ENCODE data around the gene SPON1.
A peak's percentile ranks its signal among the peaks of the same experiment; 100 is the strongest.
"Not testable (repeated sequence)": the region's sequence is repeated elsewhere in the genome, so short reads cannot be mapped to it uniquely, and the experiment has no call there.

SPON1 gene

GRCh38 chr11:14148653-14149273 lies 186.2 kb downstream of the SPON1 start:
- TF ChIP-seq JUND (IDR thresholded peaks at IDR 0.05; ENCODE audit: low read depth) = no peak
- in situ Hi-C loops (cut with HindIII; ENCODE audit: low pct_unique_long_range_greater_than_20kb, low sequenced_read_pairs) = no loop called here
- DNase-seq (ENCODE audit: low read depth in 1 of 2, low spot score in 1 of 2) = peak; percentile 7 to 66

- DNase-seq (ENCODE audit: low read depth in 1 of 2, low spot score in 1 of 2) = no peak
- no peak for TF ChIP-seq JUND (IDR thresholded peaks at IDR 0.05; ENCODE audit: low read depth)
- in situ Hi-C loops (cut with HindIII; ENCODE audit: low pct_unique_long_range_greater_than_20kb, low sequenced_read_pairs) = no loop called here
Observed at GRCh38 chr11:14149683-14150082, 187.2 kb downstream of the SPON1 start.

- no peak for DNase-seq (ENCODE audit: low read depth in 1 of 2, low spot score in 1 of 2)
- in situ Hi-C loops (cut with HindIII; ENCODE audit: low pct_unique_long_range_greater_than_20kb, low sequenced_read_pairs) = no loop called here
- no peak for TF ChIP-seq JUND (IDR thresholded peaks at IDR 0.05; ENCODE audit: low read depth)
Observed at GRCh38 chr11:14150878-14151277, 188.4 kb downstream of the SPON1 start.

- in situ Hi-C loops (cut with HindIII; ENCODE audit: low pct_unique_long_range_greater_than_20kb, low sequenced_read_pairs); DNase-seq (ENCODE audit: low read depth in 1 of 2, low spot score in 1 of 2): not testable (repeated sequence)
Observed at GRCh38 chr11:14154103-14154502, 191.6 kb downstream of the SPON1 start.

- no peak for DNase-seq (ENCODE audit: low read depth in 1 of 2, low spot score in 1 of 2)
- no peak for TF ChIP-seq JUND (IDR thresholded peaks at IDR 0.05; ENCODE audit: low read depth)
- in situ Hi-C loops (cut with HindIII; ENCODE audit: low pct_unique_long_range_greater_than_20kb, low sequenced_read_pairs) = no loop called here
Observed at GRCh38 chr11:14158393-14158792, 195.9 kb downstream of the SPON1 start.

GRCh38 chr11:14163576-14163975 lies 201.1 kb downstream of the SPON1 start:
- no peak for TF ChIP-seq JUND (IDR thresholded peaks at IDR 0.05; ENCODE audit: low read depth)
- DNase-seq (ENCODE audit: low read depth in 1 of 2, low spot score in 1 of 2) = no peak
- in situ Hi-C loops (cut with HindIII; ENCODE audit: low pct_unique_long_range_greater_than_20kb, low sequenced_read_pairs) = no loop called here

- DNase-seq (ENCODE audit: low read depth in 1 of 2, low spot score in 1 of 2); in situ Hi-C loops (cut with HindIII; ENCODE audit: low pct_unique_long_range_greater_than_20kb, low sequenced_read_pairs): not testable (repeated sequence)
Observed at GRCh38 chr11:14173679-14174078, 211.2 kb downstream of the SPON1 start.

GRCh38 chr11:14179116-14179820 lies 216.7 kb downstream of the SPON1 start:
- in situ Hi-C loops (cut with HindIII; ENCODE audit: low pct_unique_long_range_greater_than_20kb, low sequenced_read_pairs) = no loop called here
- no peak for DNase-seq (ENCODE audit: low read depth in 1 of 2, low spot score in 1 of 2)
- TF ChIP-seq JUND (IDR thresholded peaks at IDR 0.05; ENCODE audit: low read depth) = no peak

GRCh38 chr11:14181121-14181520 lies 218.6 kb downstream of the SPON1 start:
- no peak for DNase-seq (ENCODE audit: low read depth in 1 of 2, low spot score in 1 of 2)
- no peak for TF ChIP-seq JUND (IDR thresholded peaks at IDR 0.05; ENCODE audit: low read depth)
- in situ Hi-C loops (cut with HindIII; ENCODE audit: low pct_unique_long_range_greater_than_20kb, low sequenced_read_pairs) = no loop called here

GRCh38 chr11:14182833-14183364 lies 220.4 kb downstream of the SPON1 start:
- DNase-seq (ENCODE audit: low read depth in 1 of 2, low spot score in 1 of 2) = no peak
- in situ Hi-C loops (cut with HindIII; ENCODE audit: low pct_unique_long_range_greater_than_20kb, low sequenced_read_pairs) = no loop called here
- TF ChIP-seq JUND (IDR thresholded peaks at IDR 0.05; ENCODE audit: low read depth) = no peak

- no peak for TF ChIP-seq JUND (IDR thresholded peaks at IDR 0.05; ENCODE audit: low read depth)
- no peak for DNase-seq (ENCODE audit: low read depth in 1 of 2, low spot score in 1 of 2)
- in situ Hi-C loops (cut with HindIII; ENCODE audit: low pct_unique_long_range_greater_than_20kb, low sequenced_read_pairs) = no loop called here
Observed at GRCh38 chr11:14184028-14184940, 221.8 kb downstream of the SPON1 start.

- in situ Hi-C loops (cut with HindIII; ENCODE audit: low pct_unique_long_range_greater_than_20kb, low sequenced_read_pairs) = no loop called here
- no peak for TF ChIP-seq JUND (IDR thresholded peaks at IDR 0.05; ENCODE audit: low read depth)
Observed at GRCh38 chr11:14185461-14185860, 222.9 kb downstream of the SPON1 start.

More at GRCh38 chr11:14185461-14185860, 222.9 kb downstream of the SPON1 start:
- no peak for DNase-seq (ENCODE audit: low read depth in 1 of 2, low spot score in 1 of 2)
